GM23248 (cell line): ENCODE data around the gene BCL11B. TPM values are rescaled to one million over a fixed set of nuclear protein-coding genes. Genes with fewer than 3 reads are reported as not detected.

Experiments
- DNase-seq: peaks from one replicate; pipeline ENCODE4 v3.0.0-alpha.2; 2015
- H2AFZ ChIP-seq: fragments of 200-600 bp; sonication (generic); 2 replicates; pipeline ENCODE4 v1.6.1; 2016; ENCODE audit warnings: antibody characterized with exemption
- H3F3A ChIP-seq: fragments of 200-600 bp; sonication (generic); 2 replicates; pipeline ENCODE4 v1.6.1; 2016; ENCODE audit warnings: mild to moderate bottlenecking, antibody characterized with exemption, mixed run types; ENCODE audit not compliant: insufficient read depth
- H3K27ac ChIP-seq: fragments of 200-600 bp; sonication (generic); 2 replicates; pipeline ENCODE4 v1.5.1; 2016; ENCODE audit warnings: mild to moderate bottlenecking
- H3K27me3 ChIP-seq: fragments of 200-600 bp; sonication (generic); replicated peaks from 2 replicates; pipeline ENCODE4 v1.6.1; 2016; ENCODE audit warnings: mild to moderate bottlenecking; ENCODE audit not compliant: insufficient read depth
- H3K36me3 ChIP-seq: fragments of 200-600 bp; sonication (generic); 2 replicates; pipeline ENCODE4 v1.6.1; 2016; ENCODE audit warnings: low read depth, mild to moderate bottlenecking
- H3K4me1 ChIP-seq: fragments of 200-600 bp; sonication (generic); 2 replicates; pipeline ENCODE4 v1.6.1; 2016; ENCODE audit warnings: mild to moderate bottlenecking; ENCODE audit not compliant: insufficient read depth
- H3K4me2 ChIP-seq: fragments of 200-600 bp; sonication (generic); one replicate; pipeline ENCODE4 v1.6.1; 2016; ENCODE audit warnings: mild to moderate bottlenecking; ENCODE audit not compliant: unreplicated experiment
- H3K4me3 ChIP-seq: fragments of 200-600 bp; sonication (generic); 2 replicates; pipeline ENCODE4 v1.5.1; 2016; ENCODE audit warnings: mild to moderate bottlenecking
- H3K79me2 ChIP-seq: fragments of 200-600 bp; sonication (generic); 2 replicates; pipeline ENCODE4 v1.6.1; 2016; ENCODE audit warnings: mild to moderate bottlenecking; ENCODE audit not compliant: insufficient read depth
- H3K9ac ChIP-seq: fragments of 200-600 bp; sonication (generic); 2 replicates; pipeline ENCODE4 v1.6.1; 2016; ENCODE audit warnings: mild to moderate bottlenecking
- H3K9me2 ChIP-seq: fragments of 200-600 bp; sonication (generic); 2 replicates; pipeline ENCODE4 v1.6.1; 2016; ENCODE audit warnings: mixed run types, mild to moderate bottlenecking, moderate library complexity; ENCODE audit not compliant: insufficient read depth
- H3K9me3 ChIP-seq: fragments of 200-600 bp; sonication (generic); one replicate; pipeline ENCODE4 v1.6.1; 2017; ENCODE audit warnings: low read depth
- H4K20me1 ChIP-seq: fragments of 200-600 bp; sonication (generic); 2 replicates; pipeline ENCODE4 v1.6.0; 2016; ENCODE audit not compliant: insufficient read depth
- EZH2 ChIP-seq: fragments of 200-600 bp; sonication (generic); IDR thresholded peaks from 2 replicates; pipeline ENCODE4 v1.6.1; 2018; ENCODE audit warnings: antibody characterized with exemption, mild to moderate bottlenecking; ENCODE audit not compliant: insufficient read depth, poor library complexity, severe bottlenecking
- EZH2phosphoT487 ChIP-seq: fragments of 200-600 bp; sonication (generic); IDR thresholded peaks from 2 replicates; pipeline ENCODE4 v1.6.1; 2018; ENCODE audit warnings: antibody characterized with exemption, moderate library complexity, mild to moderate bottlenecking, low read depth; ENCODE audit not compliant: insufficient read depth
- WGBS, 2 experiments: methylation state at CpG; one replicate each; pipeline ENCODE4 v1.1.6; 2015 to 2017; ENCODE audit warnings: low lambda C conversion rate in 2 of 2, low coverage in 1 of 2; ENCODE audit errors: missing lambda C conversion rate in 2 of 2; 5-methylcytosine and 5-hydroxymethylcytosine counted together
- in situ Hi-C: fragments of 300-500 bp; cut with MboI; formaldehyde crosslinking; loops from 2 replicates; pipeline ENCODE4 v1.15.0; 2020
- polyA plus RNA-seq: library from polyadenylated mRNA; unstranded; fragments of >200 nt; fragmentation: Nextera tagmentation; extraction: Ambion mirVana; gene quantifications from 2 replicates; pipeline ENCODE4 v1.2.1, GENCODE V29; 2016
- total RNA-seq: library from RNA; depleted of rRNA; stranded (reverse); fragments of >200 nt; shearing (Covaris generic); gene quantifications from 2 replicates; pipeline ENCODE4 v1.2.3, GENCODE V29; 2014

Gene BCL11B
- total and polyA plus RNA-seq, 2 experiments from 2014 or later: not detected

DNA sequence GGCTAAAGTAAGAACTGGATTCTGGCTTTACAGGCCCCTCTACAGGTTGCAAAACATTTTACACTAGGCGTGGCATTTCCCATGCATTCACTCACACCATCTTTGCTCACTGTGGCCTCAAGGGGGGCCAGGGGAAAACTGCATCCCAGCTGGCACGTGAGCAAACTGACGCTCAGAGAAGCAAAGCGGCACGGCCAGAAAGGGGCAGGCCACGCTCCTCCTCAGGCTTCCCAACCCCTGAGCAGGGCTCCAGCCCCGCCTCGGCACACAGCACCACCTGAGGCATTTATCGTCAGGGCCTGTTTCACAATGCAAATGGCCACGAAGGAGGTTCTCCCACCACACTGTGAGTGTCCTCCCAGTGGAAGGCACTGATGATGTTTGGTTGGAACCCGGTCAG lies 90.8 kb downstream of the BCL11B start:
- WGBS, 2 experiments: 69% methylated on average over 9 to 11 of the region's 11 CpGs

DNA sequence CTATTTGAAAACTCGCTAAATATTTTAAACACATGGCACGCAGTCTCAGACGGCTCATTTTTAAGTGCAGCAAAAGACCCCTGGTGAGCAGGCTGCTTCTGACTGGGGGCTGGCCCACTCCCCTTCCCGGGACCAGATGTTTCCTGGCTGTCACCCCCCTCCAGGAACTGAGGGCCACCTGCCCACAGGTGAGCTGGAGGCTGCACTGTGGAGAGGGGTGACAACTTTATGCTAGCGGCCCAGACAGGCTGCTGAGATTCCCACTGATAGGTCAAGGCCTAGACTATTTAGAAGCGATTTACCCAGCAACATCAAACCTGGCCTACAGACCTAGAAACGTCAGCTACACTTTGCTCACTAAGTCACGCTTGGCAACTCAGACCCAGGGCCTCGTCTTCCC lies 92.1 kb downstream of the BCL11B start:
- Histone ChIP-seq H3F3A (no peaks in the 10 kb centered on the region), H3K27me3 (no peaks in the 10 kb centered on the region), H4K20me1 (no peaks in the 10 kb centered on the region), H3K79me2 (no peaks in the 10 kb centered on the region), H3K4me2 (no peak overlapping the region), H3K9ac (no peak overlapping the region), H3K4me3 (no peak overlapping the region), H3K9me2 (no peaks in the 10 kb centered on the region), H3K36me3 (no peaks in the 10 kb centered on the region), H3K4me1 (no peaks in the 10 kb centered on the region), H3K27ac (no peak overlapping the region), H3K9me3 (no peaks in the 10 kb centered on the region), H2AFZ (no peak overlapping the region)
- in situ Hi-C loops: no loop called here
- 63 to 67% methylated on average over 9 of the region's 9 CpGs for WGBS, 2 experiments
- no peak for DNase-seq
- TF ChIP-seq EZH2phosphoT487 (no peak), EZH2 (no peak)

More for the DNA sequence above, 90.8 kb downstream of the BCL11B start:
- Histone ChIP-seq H2AFZ (no peak overlapping the region), H3K9me3 (no peaks in the 10 kb centered on the region), H3K79me2 (no peaks in the 10 kb centered on the region), H4K20me1 (no peaks in the 10 kb centered on the region), H3F3A (no peaks in the 10 kb centered on the region), H3K4me3 (no peak overlapping the region), H3K9me2 (no peaks in the 10 kb centered on the region), H3K4me1 (no peaks in the 10 kb centered on the region), H3K4me2 (no peak overlapping the region), H3K9ac (no peak overlapping the region), H3K27me3 (no peaks in the 10 kb centered on the region), H3K36me3 (no peaks in the 10 kb centered on the region), H3K27ac (no peak overlapping the region)
- in situ Hi-C loops: no loop called here
- no peak for DNase-seq
- TF ChIP-seq EZH2: no peak
- TF ChIP-seq EZH2phosphoT487: no peak

DNA sequence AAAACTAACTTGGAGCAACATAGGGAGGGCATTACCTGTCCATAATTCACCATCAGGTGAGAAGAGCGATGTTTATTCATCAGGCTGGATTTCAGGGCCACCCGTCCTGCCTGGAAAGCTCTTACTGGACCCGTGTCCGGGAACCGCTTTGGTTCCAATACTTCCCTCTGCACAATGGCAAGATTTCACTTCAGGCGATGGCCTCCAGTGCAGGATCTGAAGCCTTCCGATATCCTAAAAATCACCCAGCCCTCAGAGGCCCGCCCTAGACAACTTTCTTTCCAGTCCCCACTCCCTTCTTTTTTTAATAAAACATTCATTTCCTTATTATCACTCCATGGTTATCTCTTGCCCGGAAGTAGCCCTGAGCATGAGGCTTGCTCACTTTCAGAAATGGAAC lies 92.5 kb downstream of the BCL11B start:
- H3K9me2 ChIP-seq: no peaks in the 10 kb centered on the region
- no peaks in the 10 kb centered on the region for H3K36me3 ChIP-seq
- H3F3A ChIP-seq: no peaks in the 10 kb centered on the region
- no peak overlapping the region for H3K4me3 ChIP-seq
- in situ Hi-C loops: no loop called here
- no peak overlapping the region for H3K4me2 ChIP-seq
- no peaks in the 10 kb centered on the region for H3K27me3 ChIP-seq
- DNase-seq: no peak
- no peaks in the 10 kb centered on the region for H4K20me1 ChIP-seq
- H3K27ac ChIP-seq: no peak overlapping the region
- no peak for TF ChIP-seq EZH2phosphoT487
- TF ChIP-seq EZH2: no peak
- WGBS, 2 experiments: 49 to 55% methylated on average over 9 of the region's 9 CpGs
- H3K4me1 ChIP-seq: no peaks in the 10 kb centered on the region
- H3K79me2 ChIP-seq: no peaks in the 10 kb centered on the region
- H3K9ac ChIP-seq: no peak overlapping the region
- no peaks in the 10 kb centered on the region for H3K9me3 ChIP-seq
- H2AFZ ChIP-seq: no peak overlapping the region

DNA sequence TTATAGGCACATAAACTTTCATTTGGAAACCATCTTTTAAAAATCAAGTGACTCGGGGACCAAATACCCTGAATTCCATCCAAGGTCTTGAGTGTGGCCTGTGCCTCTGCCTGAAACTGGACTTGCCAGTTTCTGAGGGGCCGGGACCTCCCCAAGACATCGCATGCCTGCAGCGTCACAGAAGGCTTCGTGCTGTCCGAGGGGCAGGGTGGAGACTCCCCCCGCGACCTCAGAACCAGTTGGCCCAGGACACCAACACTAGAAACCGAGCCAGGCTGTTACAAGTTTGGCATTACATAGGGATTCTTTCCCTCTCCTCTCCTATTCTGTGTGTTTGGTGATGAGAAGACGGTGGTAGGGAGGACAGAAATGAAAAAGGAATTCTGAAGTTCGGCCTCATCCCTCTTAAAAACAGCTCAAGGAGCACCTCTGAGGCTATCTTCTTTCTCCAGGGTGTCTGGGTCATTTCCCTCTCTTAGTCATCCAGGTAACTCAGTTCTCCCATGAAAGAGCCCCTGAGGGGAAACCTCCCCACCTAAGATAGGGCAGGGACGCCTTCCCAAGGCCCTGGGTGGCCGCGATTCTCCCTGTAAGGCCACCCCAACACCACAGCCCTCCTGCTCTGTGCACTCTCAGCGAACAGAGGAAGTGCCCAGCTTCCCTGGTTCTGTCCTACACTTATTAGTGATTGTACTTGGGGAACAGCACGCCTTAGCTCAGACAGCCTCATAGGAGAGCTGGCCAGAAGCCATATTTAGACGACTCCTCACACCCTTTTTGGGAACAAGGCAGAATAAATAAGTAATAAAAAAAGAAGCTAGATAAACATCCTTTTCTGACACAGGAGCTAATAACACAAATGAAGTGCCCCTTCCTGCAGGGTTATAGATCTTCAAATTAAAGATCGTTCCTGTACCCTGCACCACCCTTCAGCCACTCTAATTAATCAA lies 93.8 kb downstream of the BCL11B start:
- Histone ChIP-seq H3K36me3 (no peaks in the 10 kb centered on the region), H3F3A (no peaks in the 10 kb centered on the region), H3K9me3 (no peaks in the 10 kb centered on the region), H2AFZ (no peak overlapping the region), H3K9ac (no peak overlapping the region), H3K4me2 (no peak overlapping the region), H3K79me2 (no peaks in the 10 kb centered on the region), H3K4me3 (no peak overlapping the region), H3K9me2 (no peaks in the 10 kb centered on the region), H3K4me1 (no peaks in the 10 kb centered on the region), H3K27ac (no peak overlapping the region), H3K27me3 (no peaks in the 10 kb centered on the region), H4K20me1 (no peaks in the 10 kb centered on the region)
- no peak for DNase-seq
- WGBS, 2 experiments: 11 to 13% methylated on average over 18 of the region's 18 CpGs
- no peak for TF ChIP-seq EZH2phosphoT487
- in situ Hi-C loops: no loop called here
